ENCODE data around the gene MAFG.

Gene MAFG

DNA sequence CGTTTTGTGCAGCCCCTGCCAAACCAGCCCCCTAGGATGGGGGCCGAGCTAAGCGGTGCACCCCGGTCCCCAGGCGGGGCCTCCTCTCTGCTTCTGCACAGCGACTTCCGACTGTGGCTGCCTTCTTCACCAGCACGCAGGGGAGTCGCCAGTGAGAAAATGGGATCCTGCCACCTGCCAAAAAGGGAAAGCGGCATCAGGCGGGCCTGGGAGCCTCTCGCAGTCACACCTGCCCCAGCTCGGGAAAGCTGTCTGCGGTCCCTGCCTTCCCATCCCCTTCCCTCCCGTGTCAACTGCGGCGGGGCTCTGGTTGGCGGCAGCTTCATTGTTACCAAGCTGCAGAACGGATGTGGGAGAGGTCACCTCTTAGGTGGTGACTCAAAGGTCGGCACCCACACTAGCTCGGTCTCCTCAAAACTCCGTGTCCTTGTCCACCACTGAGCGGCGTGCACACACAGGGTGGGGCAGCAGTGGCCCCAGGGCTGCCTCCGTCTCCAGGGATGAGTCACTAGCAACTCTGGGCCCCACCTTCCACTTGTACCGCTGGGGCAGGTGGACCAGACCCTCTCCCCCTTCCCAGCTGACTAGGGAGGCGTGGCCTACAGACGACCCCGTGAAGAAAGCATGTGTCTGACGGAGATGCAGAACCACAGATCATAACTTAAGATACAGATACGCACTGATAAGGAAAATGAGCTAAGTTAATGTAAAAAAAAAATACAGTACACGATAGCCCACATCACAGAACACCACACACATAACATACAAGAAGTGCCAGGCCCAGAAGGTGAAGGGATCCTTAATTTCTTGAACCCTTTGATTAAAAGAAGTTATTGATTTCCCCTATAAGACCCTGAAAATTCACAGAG is 14.9 kb downstream of the MAFG start:
- H3K27me3 ChIP-seq (ENCODE audit: control insufficient read depth, insufficient read depth, low read length), result no peaks in the 10 kb centered on the region
- no peak overlapping the region for H3K4me2 ChIP-seq (ENCODE audit: low read length)
- H2AFZ ChIP-seq, result no peak overlapping the region
- no peaks in the 10 kb centered on the region for H3K9me3 ChIP-seq (ENCODE audit: control insufficient read depth, low read length)
- H3K79me2 ChIP-seq, result peaks cover 22% of the 10 kb centered on the region
- no peak overlapping the region for H3K27ac ChIP-seq
- TF ChIP-seq, protein P1, sequence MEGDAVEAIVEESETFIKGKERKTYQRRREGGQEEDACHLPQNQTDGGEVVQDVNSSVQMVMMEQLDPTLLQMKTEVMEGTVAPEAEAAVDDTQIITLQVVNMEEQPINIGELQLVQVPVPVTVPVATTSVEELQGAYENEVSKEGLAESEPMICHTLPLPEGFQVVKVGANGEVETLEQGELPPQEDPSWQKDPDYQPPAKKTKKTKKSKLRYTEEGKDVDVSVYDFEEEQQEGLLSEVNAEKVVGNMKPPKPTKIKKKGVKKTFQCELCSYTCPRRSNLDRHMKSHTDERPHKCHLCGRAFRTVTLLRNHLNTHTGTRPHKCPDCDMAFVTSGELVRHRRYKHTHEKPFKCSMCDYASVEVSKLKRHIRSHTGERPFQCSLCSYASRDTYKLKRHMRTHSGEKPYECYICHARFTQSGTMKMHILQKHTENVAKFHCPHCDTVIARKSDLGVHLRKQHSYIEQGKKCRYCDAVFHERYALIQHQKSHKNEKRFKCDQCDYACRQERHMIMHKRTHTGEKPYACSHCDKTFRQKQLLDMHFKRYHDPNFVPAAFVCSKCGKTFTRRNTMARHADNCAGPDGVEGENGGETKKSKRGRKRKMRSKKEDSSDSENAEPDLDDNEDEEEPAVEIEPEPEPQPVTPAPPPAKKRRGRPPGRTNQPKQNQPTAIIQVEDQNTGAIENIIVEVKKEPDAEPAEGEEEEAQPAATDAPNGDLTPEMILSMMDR (IDR thresholded peaks at IDR 0.05), result no peak
- no peak overlapping the region for H3K9ac ChIP-seq
- peaks cover 10% of the 10 kb centered on the region for H3K4me1 ChIP-seq
- no peaks in the 10 kb centered on the region for H3K36me3 ChIP-seq (ENCODE audit: control insufficient read depth, insufficient read depth, low read length)
- H3K4me3 ChIP-seq (ENCODE audit: low read depth, low read length), result no peak overlapping the region

DNA sequence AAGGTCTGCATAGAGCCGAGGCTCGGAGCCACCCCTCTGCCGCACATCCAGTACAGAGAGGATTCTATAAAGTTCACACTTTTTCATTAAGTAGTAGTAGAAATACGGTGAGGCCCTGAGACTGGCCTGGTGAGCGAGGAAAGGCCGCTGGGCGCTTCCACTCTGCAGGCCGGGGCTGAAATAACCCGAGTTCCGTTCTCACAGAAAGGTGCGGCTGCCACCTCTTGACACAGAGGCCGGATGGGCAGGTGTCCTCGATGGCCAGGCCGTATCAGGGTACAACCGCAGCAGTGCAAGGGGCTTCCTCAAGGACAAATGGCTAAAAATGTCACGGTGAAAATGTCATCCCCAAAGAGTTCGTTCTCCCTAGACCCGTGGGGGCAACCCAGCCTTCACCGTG is 15.6 kb downstream of the MAFG start:
- no peaks in the 10 kb centered on the region for H3K36me3 ChIP-seq (ENCODE audit: control insufficient read depth, insufficient read depth, low read length)
- H3K27me3 ChIP-seq (ENCODE audit: control insufficient read depth, insufficient read depth, low read length), result no peaks in the 10 kb centered on the region
- peaks cover 8% of the 10 kb centered on the region for H3K4me1 ChIP-seq
- no peak overlapping the region for H3K9ac ChIP-seq
- no peak overlapping the region for H2AFZ ChIP-seq
- H3K27ac ChIP-seq, result no peak overlapping the region
- peak overlapping the region; percentile 6 for H3K4me3 ChIP-seq (ENCODE audit: low read depth, low read length)
- TF ChIP-seq, protein P1 (IDR thresholded peaks at IDR 0.05), result no peak
- H3K79me2 ChIP-seq, result peaks cover 21% of the 10 kb centered on the region
- H3K9me3 ChIP-seq (ENCODE audit: control insufficient read depth, low read length), result no peaks in the 10 kb centered on the region
- peak overlapping the region; percentile 32 for H3K4me2 ChIP-seq (ENCODE audit: low read length)

DNA sequence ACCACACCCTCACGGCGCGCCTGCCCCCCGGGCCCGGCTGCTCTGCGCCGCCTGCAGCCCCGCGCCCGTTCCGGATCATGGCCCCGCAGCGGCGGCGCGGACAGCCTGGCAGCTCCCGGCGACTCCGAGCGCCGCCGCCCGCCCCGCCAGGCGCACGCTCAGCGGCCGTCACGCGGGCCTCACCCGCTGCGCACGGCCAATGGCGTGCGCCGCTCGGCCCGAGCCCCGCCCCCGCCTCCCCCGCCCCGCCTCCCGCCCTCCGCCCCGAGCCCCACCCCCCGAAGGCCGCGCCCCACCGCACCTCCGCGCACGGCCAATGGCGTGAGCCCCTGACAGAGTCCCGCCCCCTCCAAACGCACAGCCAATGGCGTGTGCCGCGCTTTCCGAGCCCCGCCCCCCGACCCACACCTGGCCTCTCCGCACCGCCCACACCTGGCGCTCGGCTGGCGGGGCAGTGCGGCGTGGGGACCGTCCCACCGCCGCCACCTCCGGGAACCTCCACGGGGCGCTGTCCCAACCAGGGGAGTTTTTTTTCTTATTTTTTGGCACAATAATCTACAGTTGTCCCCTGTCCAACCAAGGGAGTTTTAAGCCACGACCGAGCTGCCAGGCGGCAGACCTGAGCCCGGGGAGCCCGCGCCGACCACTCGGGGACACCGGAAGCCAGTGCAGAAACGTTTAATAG is 16.1 kb downstream of the MAFG start, which contains the start of gene PCYT2:
TSS of gene PCYT2 (minus strand) at position 123 of the 685 bp plus-strand sequence. CDS start at position 79, 44 bp downstream.
- Histone ChIP-seq H3K4me1 (peaks cover 4% of the 10 kb centered on the region), H3K36me3 (ENCODE audit: control insufficient read depth, insufficient read depth, low read length) (no peaks in the 10 kb centered on the region), H3K4me3 (ENCODE audit: low read depth, low read length) (peak within 1 kb of the TSS; percentile 79), H2AFZ (peak within 1 kb of the TSS; percentile 85), H3K9me3 (ENCODE audit: control insufficient read depth, low read length) (no peaks in the 10 kb centered on the region), H3K79me2 (peaks cover 18% of the 10 kb centered on the region), H3K4me2 (ENCODE audit: low read length) (peak within 1 kb of the TSS; percentile 92), H3K9ac (no peak within 1 kb of the TSS), H3K27me3 (ENCODE audit: control insufficient read depth, insufficient read depth, low read length) (no peaks in the 10 kb centered on the region), H3K27ac (no peak within 1 kb of the TSS)
- TF ChIP-seq, protein P1 (IDR thresholded peaks at IDR 0.05), result peak; percentile 14

DNA sequence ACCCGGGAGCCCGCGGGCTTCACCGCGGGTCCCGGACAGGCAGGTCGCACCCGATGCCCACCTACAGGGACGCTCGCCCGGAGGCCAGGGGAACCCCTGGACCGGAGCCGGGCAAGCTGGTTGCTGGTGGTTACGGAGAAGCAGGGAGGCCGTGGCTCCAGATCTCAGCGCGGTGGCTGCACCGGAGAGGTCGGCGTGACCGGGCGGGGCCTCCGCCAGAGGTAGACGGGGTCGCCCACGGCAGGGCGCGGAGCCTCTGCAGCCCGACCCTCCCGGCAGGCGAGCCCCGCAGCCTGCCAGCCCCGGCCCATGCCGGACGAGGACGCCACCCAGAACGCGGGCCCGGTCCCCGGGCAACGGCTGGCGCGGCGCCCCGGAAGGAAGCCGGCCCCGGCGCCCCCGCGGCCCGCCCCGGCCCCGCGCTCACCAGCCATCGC is 16.7 kb downstream of the MAFG start:
- Histone ChIP-seq H3K36me3 (ENCODE audit: control insufficient read depth, insufficient read depth, low read length) (no peaks in the 10 kb centered on the region), H3K4me2 (ENCODE audit: low read length) (peak overlapping the region; percentile 92), H3K27ac (no peak overlapping the region), H3K4me1 (peaks cover 4% of the 10 kb centered on the region), H3K9ac (no peak overlapping the region), H3K27me3 (ENCODE audit: control insufficient read depth, insufficient read depth, low read length) (no peaks in the 10 kb centered on the region), H3K9me3 (ENCODE audit: control insufficient read depth, low read length) (no peaks in the 10 kb centered on the region), H2AFZ (peak overlapping the region; percentile 85), H3K4me3 (ENCODE audit: low read depth, low read length) (peak overlapping the region; percentile 79), H3K79me2 (peaks cover 17% of the 10 kb centered on the region)
- TF ChIP-seq, protein P1 (IDR thresholded peaks at IDR 0.05), result no peak
